Measurements from ENCODE around the gene MAFF. TPM values are rescaled to one million over a fixed set of nuclear protein-coding genes. Genes with fewer than 3 reads are reported as not detected.

MAFF gene
- total RNA-seq, 1 experiment from 2014 or later: 5.8 TPM

GRCh38 chr22:38228326-38228872 is 26.6 kb downstream of the MAFF start:
- no peak overlapping the region for H3K4me3 Mint-ChIP-seq

More at GRCh38 chr22:38228326-38228872, 26.6 kb downstream of the MAFF start:
- Mint-ChIP-seq H3K9me3 (no peaks in the 10 kb centered on the region), H3K27me3 (ENCODE audit: low read depth) (no peaks in the 10 kb centered on the region; the same call in 1 of the 2 replicates), H3K36me3 (ENCODE audit: insufficient read depth in 1 of 3, low read depth in 3 of 3) (peaks cover 6 to 59% (median 55%) of the 10 kb centered on the region in 3 experiments; a peak in 6 of 7 replicates), H3K27ac (peak overlapping the region in 1 of 3 experiments; percentile 29; a peak in 1 of 7 replicates), H3K4me1 (peaks cover 0 to 3% of the 10 kb centered on the region in 2 experiments; a peak in 1 of 4 replicates)
- Histone ChIP-seq H3K56ac (ENCODE audit: insufficient read length, low read depth, low read length) (no peak overlapping the region), H3K4ac (ENCODE audit: low read depth, low read length) (no peak overlapping the region), H2BK20ac (ENCODE audit: low read depth, low read length, poor library complexity, severe bottlenecking) (no peak overlapping the region), H2BK15ac (ENCODE audit: low read depth, low read length) (no peak overlapping the region), H3K23ac (ENCODE audit: insufficient read length, low read depth, low read length) (no peak overlapping the region), H3K79me2 (ENCODE audit: insufficient read depth, low read length) (no peaks in the 10 kb centered on the region), H3T11ph (ENCODE audit: low read length) (no peak overlapping the region), H3K9me3 (ENCODE audit: control insufficient read depth, low read depth, low read length) (no peaks in the 10 kb centered on the region), H4K20me1 (ENCODE audit: control insufficient read depth, insufficient read depth, insufficient read length) (no peaks in the 10 kb centered on the region), H3K4me2 (ENCODE audit: insufficient read depth, insufficient read length, low read length) (no peak overlapping the region), H4K5ac (ENCODE audit: insufficient read length, low read depth, low read length) (no peak overlapping the region), H4K91ac (ENCODE audit: insufficient read length, low read depth, low read length) (no peak overlapping the region), H2AFZ (ENCODE audit: low read length) (no peak overlapping the region), H2BK5ac (ENCODE audit: insufficient read length, low read length) (no peak overlapping the region), H2BK120ac (ENCODE audit: low read depth, low read length, poor library complexity, severe bottlenecking) (no peak overlapping the region), H3K9ac (ENCODE audit: extremely low read depth, insufficient read length, low read length) (no peak overlapping the region), H3K14ac (ENCODE audit: insufficient read depth, low read length) (no peak overlapping the region; the same call in 1 of the 2 replicates), H3K18ac (ENCODE audit: insufficient read length, low read depth, low read length) (no peak overlapping the region), H3K4me1 (ENCODE audit: insufficient read depth, low read length) (no peaks in the 10 kb centered on the region), H2BK12ac (ENCODE audit: insufficient read length, low read depth, low read length) (no peak overlapping the region), H3K27ac (ENCODE audit: insufficient read length, low read depth, low read length) (no peak overlapping the region), H3K27me3 (ENCODE audit: insufficient read depth, low read length) (no peaks in the 10 kb centered on the region), H3K79me1 (ENCODE audit: insufficient read depth, low read depth, low read length, poor library complexity, severe bottlenecking) (no peaks in the 10 kb centered on the region), H3K23me2 (ENCODE audit: insufficient read length, low read depth, low read length, poor library complexity, severe bottlenecking) (no peaks in the 10 kb centered on the region), H4K8ac (replicated peaks; ENCODE audit: insufficient read length, low read depth, low read length) (no peak overlapping the region), H2AK5ac (ENCODE audit: insufficient read length, low read length) (no peak overlapping the region)
- WGBS (ENCODE audit: extremely low coverage, insufficient read length, low lambda C conversion rate): no CpG with 5 or more reads among the region's 3 CpGs
- no peak for TF ChIP-seq CTCF (conservative IDR thresholded peaks at IDR 0.05)
- no peak for DNase-seq
